CD14-positive monocyte (primary cell): ENCODE results near the gene KANSL1L. TPM values are rescaled to one million over a fixed set of nuclear protein-coding genes. Genes with fewer than 3 reads are reported as not detected.
A peak's percentile ranks its signal among the peaks of the same experiment; 100 is the strongest.

Source experiments
- DNase-seq, 3 donors: peaks; one replicate each; pipeline ENCODE4 v3.0.0-alpha.2; 2011 to 2022
- H2AFZ ChIP-seq: 2 replicates; pipeline ENCODE4 v1.6.0; 2012; ENCODE audit warnings: mild to moderate bottlenecking, low read depth, low read length, inconsistent platforms; ENCODE audit not compliant: insufficient read depth, poor library complexity, severe bottlenecking
- H3K27ac ChIP-seq, 2 donors: 1 replicate in 1 of 2; 2 replicates in 1 of 2; pipeline ENCODE4 v1.5.1; 2012 to 2013; ENCODE audit warnings: low read length in 2 of 2, control low read depth in 1 of 2, inconsistent platforms in 1 of 2, low read depth in 1 of 2, mild to moderate bottlenecking in 1 of 2
- H3K27me3 ChIP-seq, 2 donors: one replicate each; pipeline versions ENCODE4 v1.6.0 to v1.6.1; 2011 to 2013; ENCODE audit warnings: low read length in 2 of 2; ENCODE audit not compliant: control insufficient read depth in 2 of 2, insufficient read depth in 2 of 2
- H3K36me3 ChIP-seq, 2 donors: replicated peaks in 1 of 2; 1 replicate in 1 of 2; 2 replicates in 1 of 2; pipeline versions ENCODE4 v1.5.1 to v1.6.1; 2012 to 2013; ENCODE audit warnings: low read length in 2 of 2, control low read depth in 1 of 2, inconsistent platforms in 1 of 2, mild to moderate bottlenecking in 1 of 2; ENCODE audit not compliant: insufficient read depth in 2 of 2, control insufficient read depth in 1 of 2
- H3K4me1 ChIP-seq, 2 donors: 1 replicate in 1 of 2; 2 replicates in 1 of 2; pipeline versions ENCODE4 v1.5.1 to v1.6.1; 2012 to 2013; ENCODE audit warnings: low read length in 2 of 2, control low read depth in 1 of 2, inconsistent platforms in 1 of 2, mild to moderate bottlenecking in 1 of 2, moderate library complexity in 1 of 2; ENCODE audit not compliant: insufficient read depth in 2 of 2, control insufficient read depth in 1 of 2
- H3K4me2 ChIP-seq: replicated peaks from 2 replicates; pipeline ENCODE3; 2012; ENCODE audit warnings: low read length, moderate library complexity, mild to moderate bottlenecking; ENCODE audit not compliant: poor library complexity, severe bottlenecking; ENCODE audit errors: extremely low read depth
- H3K4me3 ChIP-seq, 3 experiments: fragments of 200-600 bp in 1 of 3; sonication (generic) in 1 of 3; replicated peaks in 1 of 3; 1 replicate in 2 of 3; 2 replicates in 1 of 3; pipeline ENCODE4 v1.5.1; 2011 to 2013; ENCODE audit warnings: low read length in 3 of 3, mild to moderate bottlenecking in 3 of 3, control low read depth in 2 of 3, low read depth in 2 of 3, inconsistent platforms in 1 of 3, moderate library complexity in 1 of 3
- H3K79me2 ChIP-seq: 2 replicates; pipeline ENCODE4 v1.6.0; 2012; ENCODE audit warnings: mild to moderate bottlenecking, control low read depth, inconsistent platforms, low read length, moderate library complexity; ENCODE audit not compliant: insufficient read depth
- H3K9ac ChIP-seq: 2 replicates; pipeline ENCODE4 v1.6.0; 2017; ENCODE audit warnings: low read length, mild to moderate bottlenecking; ENCODE audit not compliant: insufficient read depth, poor library complexity, severe bottlenecking
- H3K9me3 ChIP-seq, 2 donors: replicated peaks in 1 of 2; 1 replicate in 1 of 2; 2 replicates in 1 of 2; pipeline versions ENCODE4 v1.5.1 to v1.6.1; 2012 to 2013; ENCODE audit warnings: low read length in 2 of 2, control low read depth in 1 of 2; ENCODE audit not compliant: control insufficient read depth in 1 of 2, insufficient read depth in 1 of 2
- H4K20me1 ChIP-seq: 2 replicates; pipeline ENCODE4 v1.6.0; 2012; ENCODE audit warnings: mild to moderate bottlenecking, low read length, control low read depth, moderate library complexity; ENCODE audit not compliant: insufficient read depth
- H3K27ac Mint-ChIP-seq, 7 donors: one replicate each; pipeline ENCODE4 v1.8.0; 2020; ENCODE audit warnings: mild to moderate bottlenecking in 7 of 7, mixed read lengths in 7 of 7, moderate library complexity in 6 of 7, inconsistent platforms in 2 of 7
- H3K27me3 Mint-ChIP-seq, 3 donors: one replicate each; pipeline ENCODE4 v1.8.0; 2021 to 2022; ENCODE audit warnings: low read depth in 3 of 3, mild to moderate bottlenecking in 3 of 3, mixed read lengths in 3 of 3, moderate library complexity in 3 of 3, inconsistent platforms in 1 of 3
- H3K36me3 Mint-ChIP-seq, 2 donors: one replicate each; pipeline ENCODE4 v1.8.0; 2020; ENCODE audit warnings: mixed read lengths in 2 of 2, inconsistent platforms in 1 of 2, mild to moderate bottlenecking in 1 of 2
- H3K4me1 Mint-ChIP-seq: one replicate; pipeline ENCODE4 v1.8.0; 2020; ENCODE audit warnings: mild to moderate bottlenecking, mixed read lengths
- H3K4me3 Mint-ChIP-seq, 2 donors: one replicate each; pipeline ENCODE4 v1.8.0; 2020; ENCODE audit warnings: mild to moderate bottlenecking in 2 of 2, mixed read lengths in 2 of 2, moderate library complexity in 1 of 2
- H3K9me3 Mint-ChIP-seq, 7 donors: one replicate each; pipeline ENCODE4 v1.8.0; 2020 to 2022; ENCODE audit warnings: mixed read lengths in 7 of 7, mild to moderate bottlenecking in 6 of 7, moderate library complexity in 6 of 7, inconsistent platforms in 2 of 7
- CTCF ChIP-seq: fragments of 200-600 bp; IDR thresholded peaks from one replicate; pipeline ENCODE4 v1.8.0; 2022; ENCODE audit warnings: antibody characterized with exemption, mild to moderate bottlenecking
- WGBS: methylation state at CpG from one replicate; pipeline ENCODE4 v1.1.5; 2013; ENCODE audit warnings: missing lambda C conversion rate; ENCODE audit not compliant: insufficient coverage; 5-methylcytosine and 5-hydroxymethylcytosine counted together
- intact Hi-C, 2 donors: fragments of 100-400 bp; cut with micrococcal nuclease; formaldehyde crosslinking; loops; one replicate each; pipeline versions ENCODE4 v1.15.0 to v1.15.1; 2023
- polyA plus RNA-seq, 3 donors: library from polyadenylated mRNA; depleted of rRNA in 1 of 3; unstranded in 2 of 3; stranded (reverse) in 1 of 3; fragments of 300-500 nt in 2 of 3; fragments of >200 nt in 1 of 3; fragmentation: Illumina TruSeq in 2 of 3; gene quantifications; 1 replicate in 2 of 3; 2 replicates in 1 of 3; pipeline ENCODE4 v1.2.3, GENCODE V29; 2012 to 2021

KANSL1L gene
- polyA plus RNA-seq, 3 donors, result 1.00 to 11.6 (median 1.3) TPM

DNA sequence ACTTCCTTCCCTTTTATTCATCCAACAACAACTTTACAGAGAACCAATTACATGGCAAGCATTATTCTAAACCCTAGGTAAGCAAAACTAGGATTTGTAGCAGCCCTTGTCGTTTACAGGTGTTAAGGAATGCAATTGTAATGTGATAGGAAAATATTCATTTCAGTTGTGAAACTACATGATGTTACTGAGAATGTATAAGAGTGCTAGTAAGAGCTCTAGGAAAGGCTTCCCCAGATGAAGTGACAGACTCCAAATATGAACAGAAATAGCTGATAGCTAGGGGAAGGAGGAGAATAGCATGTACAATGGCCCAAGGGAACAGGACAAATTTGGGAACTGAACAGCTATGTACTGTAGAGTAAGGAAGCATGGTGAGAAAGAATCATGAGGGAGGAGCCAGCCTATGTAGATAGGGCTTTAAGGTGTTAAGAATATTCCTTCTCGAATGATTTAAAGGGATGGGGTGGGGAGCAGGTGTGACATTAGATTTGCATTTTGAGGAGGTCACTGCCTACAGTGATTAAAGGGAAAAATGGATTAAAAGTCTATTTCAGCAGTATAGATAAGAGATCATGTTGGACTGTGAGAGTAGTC, 137.0 kb downstream of the KANSL1L start:
- TF ChIP-seq CTCF, result no peak
- H2AFZ ChIP-seq, result no peak overlapping the region
- H3K79me2 ChIP-seq, result no peaks in the 10 kb centered on the region
- no peaks in the 10 kb centered on the region for H4K20me1 ChIP-seq
- Mint-ChIP-seq H3K36me3 (peaks cover 26 to 33% of the 10 kb centered on the region in 2 donors), H3K27me3 (no peaks in the 10 kb centered on the region), H3K27ac (peak overlapping the region in 1 of 7 donors; percentile 3), H3K9me3 (no peaks in the 10 kb centered on the region), H3K4me1 (no peaks in the 10 kb centered on the region), H3K4me3 (no peak overlapping the region)
- H3K4me1 ChIP-seq, result no peaks in the 10 kb centered on the region
- H3K9me3 ChIP-seq, result no peaks in the 10 kb centered on the region
- no peak overlapping the region for H3K27ac ChIP-seq
- no peak for DNase-seq
- intact Hi-C loops, result no loop called here
- no peaks in the 10 kb centered on the region for H3K27me3 ChIP-seq
- 94% methylated on average over 2 of the region's 2 CpGs for WGBS
- H3K9ac ChIP-seq, result no peak overlapping the region
- no peak overlapping the region for H3K4me3 ChIP-seq
- H3K4me2 ChIP-seq, result no peak overlapping the region
- peaks cover 2 to 22% of the 10 kb centered on the region in 2 donors for H3K36me3 ChIP-seq

DNA sequence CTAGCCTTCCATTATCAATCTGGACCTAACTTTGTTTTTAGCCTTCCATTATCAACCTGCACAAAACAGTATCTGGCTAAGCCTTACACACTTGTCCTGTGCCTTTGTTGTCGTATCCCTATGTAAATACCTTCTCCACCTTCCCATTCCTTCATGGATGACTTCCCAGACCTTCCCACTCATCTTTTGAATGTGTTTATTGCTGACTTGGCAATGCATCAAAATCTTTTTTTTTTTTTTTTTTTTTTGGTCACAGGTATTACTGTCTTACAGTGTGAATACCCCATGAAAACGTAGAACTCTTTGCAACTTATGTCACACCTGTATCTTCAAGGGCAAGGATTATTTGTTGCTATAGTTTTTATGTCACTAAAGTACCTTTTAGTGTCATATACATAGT, 143.0 kb downstream of the KANSL1L start:
- H3K27ac ChIP-seq, result no peak overlapping the region
- no CpG with 5 or more reads among the region's 2 CpGs for WGBS
- H3K4me2 ChIP-seq, result no peak overlapping the region
- H3K9ac ChIP-seq, result no peak overlapping the region
- H3K4me1 Mint-ChIP-seq, result no peaks in the 10 kb centered on the region
- H3K36me3 Mint-ChIP-seq, result peaks cover 48 to 68% of the 10 kb centered on the region in 2 donors
- H3K79me2 ChIP-seq, result no peaks in the 10 kb centered on the region
- TF ChIP-seq CTCF, result no peak
- no peak overlapping the region for H3K4me3 ChIP-seq
- H3K9me3 ChIP-seq, result no peaks in the 10 kb centered on the region
- H4K20me1 ChIP-seq, result no peaks in the 10 kb centered on the region
- intact Hi-C loops, result no loop called here
- H2AFZ ChIP-seq, result no peak overlapping the region
- no peak overlapping the region for H3K27ac Mint-ChIP-seq
- no peaks in the 10 kb centered on the region for H3K9me3 Mint-ChIP-seq
- no peak overlapping the region for H3K4me3 Mint-ChIP-seq
- H3K4me1 ChIP-seq, result no peaks in the 10 kb centered on the region
- H3K27me3 ChIP-seq, result no peaks in the 10 kb centered on the region
- DNase-seq, result no peak
- H3K36me3 ChIP-seq, result peaks cover 28 to 66% of the 10 kb centered on the region in 2 donors
- no peaks in the 10 kb centered on the region for H3K27me3 Mint-ChIP-seq
